Body of pancreas (tissue), 4 donors: ENCODE measurements around the gene TXLNA.

Source experiments
- POLR2A ChIP-seq, 3 donors: fragments of 450-650 bp; IDR thresholded peaks; one replicate each; pipeline ENCODE4 v1.6.1; 2016; ENCODE audit warnings: antibody characterized with exemption in 3 of 3, mild to moderate bottlenecking in 2 of 3
- TF ChIP-seq, protein P1 (sequence below), 7 experiments: fragments of 450-650 bp in 4 of 7; fragments of 200-600 bp in 3 of 7; sonication (generic) in 3 of 7; IDR thresholded peaks; one replicate each; pipeline ENCODE4 v1.5.1; 2016 to 2019; ENCODE audit warnings: antibody characterized with exemption in 7 of 7

DNA sequence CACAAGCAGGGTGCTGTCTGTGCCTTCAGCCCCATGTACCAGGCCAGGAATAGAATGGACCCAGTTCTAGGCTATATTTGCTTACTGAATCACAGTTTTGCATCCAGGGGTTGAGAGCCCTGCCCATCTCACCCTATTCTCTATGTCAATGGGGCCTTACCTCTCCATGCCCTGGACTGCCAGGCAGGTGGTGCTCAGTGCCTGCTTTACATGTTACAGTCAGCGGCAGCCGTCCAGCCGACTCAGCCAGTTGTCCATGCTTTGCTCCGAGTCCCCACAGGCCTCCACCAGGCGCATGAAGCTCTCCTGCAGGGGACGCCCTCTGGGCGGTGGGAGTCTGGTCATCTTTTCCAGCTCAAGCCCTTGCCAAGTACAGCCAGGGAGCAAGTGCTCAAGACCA, 55.3 kb downstream of the TXLNA start:
- TF ChIP-seq, protein P1, sequence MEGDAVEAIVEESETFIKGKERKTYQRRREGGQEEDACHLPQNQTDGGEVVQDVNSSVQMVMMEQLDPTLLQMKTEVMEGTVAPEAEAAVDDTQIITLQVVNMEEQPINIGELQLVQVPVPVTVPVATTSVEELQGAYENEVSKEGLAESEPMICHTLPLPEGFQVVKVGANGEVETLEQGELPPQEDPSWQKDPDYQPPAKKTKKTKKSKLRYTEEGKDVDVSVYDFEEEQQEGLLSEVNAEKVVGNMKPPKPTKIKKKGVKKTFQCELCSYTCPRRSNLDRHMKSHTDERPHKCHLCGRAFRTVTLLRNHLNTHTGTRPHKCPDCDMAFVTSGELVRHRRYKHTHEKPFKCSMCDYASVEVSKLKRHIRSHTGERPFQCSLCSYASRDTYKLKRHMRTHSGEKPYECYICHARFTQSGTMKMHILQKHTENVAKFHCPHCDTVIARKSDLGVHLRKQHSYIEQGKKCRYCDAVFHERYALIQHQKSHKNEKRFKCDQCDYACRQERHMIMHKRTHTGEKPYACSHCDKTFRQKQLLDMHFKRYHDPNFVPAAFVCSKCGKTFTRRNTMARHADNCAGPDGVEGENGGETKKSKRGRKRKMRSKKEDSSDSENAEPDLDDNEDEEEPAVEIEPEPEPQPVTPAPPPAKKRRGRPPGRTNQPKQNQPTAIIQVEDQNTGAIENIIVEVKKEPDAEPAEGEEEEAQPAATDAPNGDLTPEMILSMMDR (IDR thresholded peaks at IDR 0.05) = no peak
- TF ChIP-seq POLR2A (IDR thresholded peaks at IDR 0.05) = no peak
